HL-60 (cell line): ENCODE measurements around the gene HELQ.

Experiments used
- GABPA ChIP-seq: IDR thresholded peaks from 2 replicates; pipeline ENCODE4 v1.6.1; 2012; ENCODE audit warnings: low read depth
- POLR2AphosphoS5 ChIP-seq: IDR thresholded peaks from 2 replicates; pipeline ENCODE4 v1.6.1; 2012; ENCODE audit warnings: low read depth

DNA sequence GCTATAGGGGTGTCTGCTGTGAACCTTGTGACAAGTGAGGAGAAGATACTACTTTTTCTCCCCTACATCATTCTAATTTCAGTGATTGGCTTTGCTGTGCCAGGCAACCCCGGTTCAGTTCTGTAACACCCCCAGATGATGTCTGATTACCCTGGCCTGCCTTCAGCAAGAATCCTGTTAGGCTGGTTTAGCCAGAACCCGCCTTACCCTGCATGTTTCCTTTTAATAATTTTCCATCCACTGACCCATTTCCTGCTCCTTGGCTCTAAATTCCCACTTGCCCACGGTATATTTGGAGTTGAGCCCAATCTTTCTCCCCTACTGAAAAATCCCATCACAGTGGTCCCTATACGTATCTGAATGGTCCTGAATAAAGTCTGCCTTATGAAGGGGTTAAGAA, 74.5 kb downstream of the HELQ start:
- TF ChIP-seq POLR2AphosphoS5 (no peak), GABPA (no peak)
